A172 (cell line): ENCODE data around the gene KRTAP3-3. TPM values are rescaled to one million over a fixed set of nuclear protein-coding genes. Genes with fewer than 3 reads are reported as not detected.
A peak's percentile ranks its signal among the peaks of the same experiment; 100 is the strongest.

Experiments
- DNase-seq: peaks from one replicate; pipeline ENCODE4 v3.0.0-alpha.2; 2015; ENCODE audit warnings: low spot score
- total RNA-seq: library from RNA; depleted of rRNA; stranded (reverse); fragments of >200 nt; shearing (Covaris generic); gene quantifications from 2 replicates; pipeline ENCODE4 v1.2.3, GENCODE V29; 2014; rRNA removed

KRTAP3-3 gene
- total RNA-seq, 1 experiment from 2014 or later: not detected

GRCh38 chr17:40958086-40958953 lies 35.6 kb downstream of the KRTAP3-3 start:
- no peak for DNase-seq

GRCh38 chr17:40956401-40957254 lies 37.3 kb downstream of the KRTAP3-3 start:
- DNase-seq: peak; percentile 61

GRCh38 chr17:40953881-40954280 lies 40.1 kb downstream of the KRTAP3-3 start:
- DNase-seq: no peak

- DNase-seq: peak; percentile 44
Observed at GRCh38 chr17:40952661-40953060, 41.3 kb downstream of the KRTAP3-3 start.

GRCh38 chr17:40952154-40952553 lies 41.8 kb downstream of the KRTAP3-3 start:
- DNase-seq: no peak

GRCh38 chr17:40951011-40951622 lies 42.8 kb downstream of the KRTAP3-3 start:
- DNase-seq: no peak

- no peak for DNase-seq
Observed at GRCh38 chr17:40950176-40950575, 43.8 kb downstream of the KRTAP3-3 start.

- no peak for DNase-seq
Observed at GRCh38 chr17:40949418-40949817, 44.5 kb downstream of the KRTAP3-3 start.

GRCh38 chr17:40947929-40948328 lies 46.0 kb downstream of the KRTAP3-3 start:
- DNase-seq: no peak

GRCh38 chr17:40945414-40945813 lies 48.5 kb downstream of the KRTAP3-3 start:
- no peak for DNase-seq

- no peak for DNase-seq
Observed at GRCh38 chr17:40944531-40944930, 49.4 kb downstream of the KRTAP3-3 start.

Other genes with a start within 250 kb of the KRTAP3-3 start
- not detected in 2 replicates for gene KRT25, start 238.8 kb downstream of the KRTAP3-3 start, total RNA-seq
- not detected in 2 replicates for gene KRT26, start 222.0 kb downstream of the KRTAP3-3 start, total RNA-seq
- not detected in 2 replicates for gene KRT27, start 211.6 kb downstream of the KRTAP3-3 start, total RNA-seq
- not detected in 2 replicates for gene KRT28, start 194.2 kb downstream of the KRTAP3-3 start, total RNA-seq
- gene KRT10, start 171.6 kb downstream of the KRTAP3-3 start, total RNA-seq: 28.5 and 34.7 TPM in 2 replicates
- gene KRT12, start 126.9 kb downstream of the KRTAP3-3 start, total RNA-seq: not detected in 2 replicates
- not detected in 2 replicates for gene KRT20, start 108.9 kb downstream of the KRTAP3-3 start, total RNA-seq
- not detected in 2 replicates for gene KRT23, start 56.5 kb downstream of the KRTAP3-3 start, total RNA-seq
- gene KRT39, start 27.2 kb downstream of the KRTAP3-3 start, total RNA-seq: not detected in 2 replicates
- gene KRT40, start 9.8 kb downstream of the KRTAP3-3 start, total RNA-seq: not detected in 2 replicates
- gene KRTAP3-2, start 5.7 kb upstream of the KRTAP3-3 start, total RNA-seq: not detected in 2 replicates
- not detected in 2 replicates for gene KRTAP3-1, start 15.0 kb upstream of the KRTAP3-3 start, total RNA-seq
- not detected in 2 replicates for gene KRTAP1-5, start 33.0 kb upstream of the KRTAP3-3 start, total RNA-seq
- gene KRTAP1-4, start 36.0 kb upstream of the KRTAP3-3 start, total RNA-seq: not detected in 2 replicates
- not detected in 2 replicates for gene KRTAP1-3, start 40.7 kb upstream of the KRTAP3-3 start, total RNA-seq
- gene KRTAP1-1, start 47.3 kb upstream of the KRTAP3-3 start, total RNA-seq: not detected in 2 replicates
- not detected in 2 replicates for gene KRTAP2-1, start 53.2 kb upstream of the KRTAP3-3 start, total RNA-seq
- gene KRTAP2-2, start 61.1 kb upstream of the KRTAP3-3 start, total RNA-seq: not detected in 2 replicates
- 0.69 and 1.00 TPM in 2 replicates for gene KRTAP2-3, start 66.0 kb upstream of the KRTAP3-3 start, total RNA-seq
- not detected in 2 replicates for gene KRTAP2-4, start 71.7 kb upstream of the KRTAP3-3 start, total RNA-seq
- gene KRTAP4-7, start 90.0 kb upstream of the KRTAP3-3 start, total RNA-seq: not detected in 2 replicates
- gene KRTAP4-8, start 104.0 kb upstream of the KRTAP3-3 start, total RNA-seq: not detected in 2 replicates
- gene KRTAP4-16, start 108.0 kb upstream of the KRTAP3-3 start, total RNA-seq: not detected in 2 replicates
- 0.22 TPM in 1 of 2 replicates, not detected in the other for gene KRTAP4-9, start 111.2 kb upstream of the KRTAP3-3 start, total RNA-seq
- not detected in 2 replicates for gene KRTAP4-11, start 124.2 kb upstream of the KRTAP3-3 start, total RNA-seq
- gene KRTAP4-12, start 130.0 kb upstream of the KRTAP3-3 start, total RNA-seq: not detected in 2 replicates
- not detected in 2 replicates for gene KRTAP4-6, start 146.4 kb upstream of the KRTAP3-3 start, total RNA-seq
- gene KRTAP4-5, start 155.7 kb upstream of the KRTAP3-3 start, total RNA-seq: not detected in 2 replicates
- not detected in 2 replicates for gene KRTAP4-4, start 166.6 kb upstream of the KRTAP3-3 start, total RNA-seq
- not detected in 2 replicates for gene KRTAP4-3, start 174.1 kb upstream of the KRTAP3-3 start, total RNA-seq
- not detected in 2 replicates for gene KRTAP4-2, start 184.1 kb upstream of the KRTAP3-3 start, total RNA-seq
- gene KRTAP4-1, start 190.7 kb upstream of the KRTAP3-3 start, total RNA-seq: 0.26 TPM in 1 of 2 replicates, not detected in the other
- gene KRTAP9-1, start 195.7 kb upstream of the KRTAP3-3 start, total RNA-seq: not detected in 2 replicates
- not detected in 2 replicates for gene KRTAP9-2, start 232.5 kb upstream of the KRTAP3-3 start, total RNA-seq
- not detected in 2 replicates for gene KRTAP9-3, start 238.3 kb upstream of the KRTAP3-3 start, total RNA-seq
- gene KRTAP9-8, start 243.8 kb upstream of the KRTAP3-3 start, total RNA-seq: not detected in 2 replicates